IMR-90 (cell line): Measurements from ENCODE around the gene LRIG1. TPM values are rescaled to one million over a fixed set of nuclear protein-coding genes. Genes with fewer than 3 reads are reported as not detected.
A peak's percentile ranks its signal among the peaks of the same experiment; 100 is the strongest.

Experiments used
- ATAC-seq: fragments of 200-7000 bp; cut with Tn5 transposase; 2 replicates; pipeline ENCODE4 v1.9.1; 2020; ENCODE audit warnings: low read depth, mild to moderate bottlenecking, moderate library complexity
- BruUV-seq: library from RNA; stranded (reverse); fragments of 400-500 nt; replicated peaks from 2 replicates; lab custom pipeline; 2021; lab: Mats Ljungman, UMichigan
- CTCF ChIA-PET: fragments of 300-600 bp; formaldehyde crosslinking; extraction: SDS; loops from one replicate; lab custom pipeline; 2021; ENCODE audit warnings: antibody characterized with exemption; lab: Yijun Ruan, JAX
- POLR2A ChIA-PET: fragments of 300-600 bp; sonication (Branson Sonifier 250); formaldehyde crosslinking; loops from one replicate; lab custom pipeline; 2022; ENCODE audit warnings: antibody characterized with exemption; ENCODE audit not compliant: unreplicated experiment; lab: Charles Lee
- DNase-seq: peaks from one replicate; pipeline ENCODE4 v3.0.0; 2013
- H2AFZ ChIP-seq: replicated peaks from 2 replicates; pipeline ENCODE3; 2013; ENCODE audit warnings: low read length, mild to moderate bottlenecking; ENCODE audit not compliant: poor library complexity
- H2AK5ac ChIP-seq: 2 replicates; pipeline ENCODE4 v1.6.1; 2013; ENCODE audit warnings: low read depth, low read length, inconsistent platforms
- H2AK9ac ChIP-seq: replicated peaks from 2 replicates; pipeline ENCODE3; 2013; ENCODE audit warnings: mild to moderate bottlenecking, low read depth, low read length, moderate library complexity; ENCODE audit not compliant: poor library complexity
- H2BK120ac ChIP-seq: 2 replicates; pipeline ENCODE4 v1.6.1; 2013; ENCODE audit warnings: low read depth, low read length, inconsistent platforms
- H2BK15ac ChIP-seq: 3 replicates; pipeline ENCODE4 v1.6.1; 2013; ENCODE audit warnings: low read depth, low read length, inconsistent platforms
- H2BK20ac ChIP-seq: 2 replicates; pipeline ENCODE4 v1.6.1; 2013; ENCODE audit warnings: low read depth, mild to moderate bottlenecking, inconsistent platforms, low read length, moderate library complexity
- H2BK5ac ChIP-seq: 2 replicates; pipeline ENCODE4 v1.6.1; 2013; ENCODE audit warnings: mild to moderate bottlenecking, low read depth, low read length, inconsistent platforms; ENCODE audit not compliant: poor library complexity, severe bottlenecking
- H3K14ac ChIP-seq: replicated peaks from 2 replicates; pipeline ENCODE4 v1.6.1; 2013; ENCODE audit warnings: low read depth, low read length, inconsistent platforms
- H3K18ac ChIP-seq: 2 replicates; pipeline ENCODE4 v1.6.1; 2013; ENCODE audit warnings: low read depth, low read length, control low read depth
- H3K23ac ChIP-seq: 2 replicates; pipeline ENCODE4 v1.6.1; 2013; ENCODE audit warnings: low read depth, low read length, inconsistent platforms
- H3K27ac ChIP-seq: 2 replicates; pipeline ENCODE4 v1.5.1; 2013; ENCODE audit warnings: mild to moderate bottlenecking, control low read depth, low read length; ENCODE audit not compliant: insufficient read depth
- H3K27me3 ChIP-seq: 2 replicates; pipeline ENCODE4 v1.6.1; 2013; ENCODE audit warnings: low read length; ENCODE audit not compliant: control insufficient read depth, insufficient read depth
- H3K36me3 ChIP-seq: 2 replicates; pipeline ENCODE4 v1.6.1; 2013; ENCODE audit warnings: low read length, mixed read lengths; ENCODE audit not compliant: control insufficient read depth, insufficient read depth
- H3K4ac ChIP-seq: 2 replicates; pipeline ENCODE4 v1.6.1; 2013; ENCODE audit warnings: low read depth, low read length, inconsistent platforms
- H3K4me1 ChIP-seq: 2 replicates; pipeline ENCODE4 v1.6.1; 2013; ENCODE audit warnings: low read length, mixed read lengths; ENCODE audit not compliant: control insufficient read depth, insufficient read depth
- H3K4me2 ChIP-seq: 2 replicates; pipeline ENCODE4 v1.6.1; 2013; ENCODE audit warnings: low read depth, mild to moderate bottlenecking, control low read depth, low read length, moderate library complexity
- H3K4me3 ChIP-seq: 2 replicates; pipeline ENCODE4 v1.5.1; 2013; ENCODE audit warnings: low read depth, mild to moderate bottlenecking, control low read depth, low read length, moderate library complexity; ENCODE audit not compliant: insufficient read depth
- H3K56ac ChIP-seq: 2 replicates; pipeline ENCODE4 v1.6.1; 2013; ENCODE audit warnings: low read length, inconsistent platforms; ENCODE audit not compliant: insufficient read depth; ENCODE audit errors: extremely low read depth
- H3K79me1 ChIP-seq, 2 experiments: 2 replicates each; pipeline ENCODE4 v1.6.1; 2013; ENCODE audit warnings: low read length in 2 of 2, inconsistent platforms in 1 of 2, low read depth in 1 of 2
- H3K9ac ChIP-seq: 2 replicates; pipeline ENCODE4 v1.6.1; 2013; ENCODE audit warnings: low read depth, low read length, control low read depth
- H3K9me1 ChIP-seq: 2 replicates; pipeline ENCODE4 v1.6.1; 2013; ENCODE audit warnings: low read length, inconsistent platforms; ENCODE audit not compliant: insufficient read depth
- H3K9me3 ChIP-seq: 2 replicates; pipeline ENCODE4 v1.6.1; 2013; ENCODE audit warnings: low read length; ENCODE audit not compliant: control insufficient read depth, insufficient read depth
- H4K20me1 ChIP-seq: 2 replicates; pipeline ENCODE4 v1.6.1; 2013; ENCODE audit warnings: low read length, inconsistent platforms; ENCODE audit not compliant: insufficient read depth
- H4K5ac ChIP-seq: 2 replicates; pipeline ENCODE4 v1.6.1; 2013; ENCODE audit warnings: mild to moderate bottlenecking, low read depth, low read length, control low read depth
- H4K8ac ChIP-seq, 2 experiments: 2 replicates each; pipeline ENCODE4 v1.6.1; 2013; ENCODE audit warnings: low read depth in 2 of 2, low read length in 2 of 2, control low read depth in 1 of 2, inconsistent platforms in 1 of 2
- H4K91ac ChIP-seq: 2 replicates; pipeline ENCODE4 v1.6.1; 2013; ENCODE audit warnings: low read depth, low read length, inconsistent platforms; ENCODE audit not compliant: insufficient read depth
- BHLHE40 ChIP-seq: fragments of 150-350 bp; IDR thresholded peaks from 2 replicates; pipeline ENCODE4 v1.6.1; 2016; ENCODE audit warnings: mild to moderate bottlenecking, low read depth, low read length
- CEBPB ChIP-seq: IDR thresholded peaks from 2 replicates; pipeline ENCODE4 v1.6.1; 2012; ENCODE audit warnings: low read depth, low read length, improper control_type of control experiment
- CHD1 ChIP-seq: IDR thresholded peaks from 2 replicates; pipeline ENCODE4 v1.6.1; 2012; ENCODE audit warnings: low read depth, low read length, improper control_type of control experiment
- CTCF ChIP-seq: conservative IDR thresholded peaks from 2 replicates; pipeline ENCODE4 v1.5.1; 2012; ENCODE audit warnings: mild to moderate bottlenecking, low read depth, low read length, improper control_type of control experiment
- ELK1 ChIP-seq: fragments of 150-350 bp; IDR thresholded peaks from 2 replicates; pipeline ENCODE4 v1.6.1; 2016; ENCODE audit warnings: low read depth, mild to moderate bottlenecking, low read length, moderate library complexity, borderline replicate concordance
- FOS ChIP-seq: fragments of 150-350 bp; IDR thresholded peaks from 2 replicates; pipeline ENCODE4 v1.6.1; 2016; ENCODE audit warnings: low read depth, low read length
- MAFK ChIP-seq: IDR thresholded peaks from 2 replicates; pipeline ENCODE4 v1.6.1; 2012; ENCODE audit warnings: low read depth, low read length, improper control_type of control experiment
- MXI1 ChIP-seq: IDR thresholded peaks from 2 replicates; pipeline ENCODE4 v1.6.1; 2012; ENCODE audit warnings: low read depth, mild to moderate bottlenecking, low read length, moderate library complexity, borderline replicate concordance
- NFE2L2 ChIP-seq: fragments of 150-350 bp; IDR thresholded peaks from 2 replicates; pipeline ENCODE4 v1.6.1; 2016; ENCODE audit warnings: low read depth, mild to moderate bottlenecking, low read length
- POLR2A ChIP-seq: IDR thresholded peaks from 2 replicates; pipeline ENCODE4 v1.6.1; 2012; ENCODE audit warnings: mild to moderate bottlenecking, low read depth, low read length
- RAD21 ChIP-seq: IDR thresholded peaks from 2 replicates; pipeline ENCODE4 v1.6.1; 2012; ENCODE audit warnings: low read length, improper control_type of control experiment
- RFX5 ChIP-seq: IDR thresholded peaks from 2 replicates; pipeline ENCODE4 v1.8.0; 2012; ENCODE audit warnings: low read depth, mild to moderate bottlenecking, low read length, moderate library complexity
- SMC3 ChIP-seq: fragments of 150-350 bp; IDR thresholded peaks from 2 replicates; pipeline ENCODE4 v1.6.1; 2016; ENCODE audit warnings: low read depth, mild to moderate bottlenecking, antibody characterized with exemption, low read length, moderate library complexity
- USF2 ChIP-seq: fragments of 150-350 bp; IDR thresholded peaks from 2 replicates; pipeline ENCODE4 v1.6.1; 2017; ENCODE audit warnings: mild to moderate bottlenecking, antibody characterized with exemption, low read length, low read depth
- WGBS, 2 experiments: methylation state at CpG; one replicate each; pipeline versions ENCODE4 v1.1.5 to v1.1.7; 2013; ENCODE audit warnings: missing lambda C conversion rate in 2 of 2; ENCODE audit not compliant: insufficient read length in 1 of 2; ENCODE audit errors: extremely low coverage in 2 of 2; 5-methylcytosine and 5-hydroxymethylcytosine counted together
- dilution Hi-C: fragments of 300-500 bp; cut with HindIII; formaldehyde crosslinking; loops from one replicate; pipeline ENCODE4 v1.14.3; 2018; ENCODE audit warnings: low sequenced_read_pairs; ENCODE audit not compliant: unreplicated experiment
- in situ Hi-C: fragments of 300-500 bp; cut with MboI; formaldehyde crosslinking; loops from 3 replicates; pipeline ENCODE4 v1.14.3; 2019; ENCODE audit warnings: low sequenced_read_pairs, inconsistent platforms, mixed read lengths
- intact Hi-C: fragments of 100-400 bp; cut with micrococcal nuclease; formaldehyde crosslinking; loops from 2 replicates; pipeline ENCODE4 v1.10.0; 2022
- polyA plus RNA-seq, 3 experiments: library from polyadenylated mRNA; depleted of rRNA; stranded (reverse); fragments of >200 nt; gene quantifications; 2 replicates each; pipeline ENCODE4 v1.2.3, GENCODE V29; 2012; ENCODE audit warnings: low replicate concordance in 1 of 3
- total RNA-seq: library from RNA; depleted of rRNA; stranded (reverse); fragments of >200 nt; gene quantifications from 2 replicates; pipeline ENCODE4 v1.2.3, GENCODE V29; 2012

The LRIG1 gene
- total and polyA plus RNA-seq, 2 of the 4 experiments (the other 2 are of a cell fraction), result 62.8 to 87.8 TPM

GRCh38 chr3:66413151-66413751 lies 87.6 kb downstream of the LRIG1 start:
- H3K36me3 ChIP-seq, result peaks cover 51% of the 10 kb centered on the region
- H3K27me3 ChIP-seq, result no peaks in the 10 kb centered on the region
- peak overlapping the region; percentile 16; the same call in 1 of the 2 replicates for H3K4me2 ChIP-seq
- peak overlapping the region; percentile 98 for H2BK5ac ChIP-seq
- ATAC-seq (peak; percentile 93), DNase-seq (peak; percentile 100)
- intact Hi-C loops (loop anchor here (1.0 to 10.0 kb wide), 4 partner anchors 44 to 182 kb away; no protein-coding TSS in a partner anchor), dilution Hi-C loops (no loop called here), in situ Hi-C loops (loop anchor here (10.0 kb wide), 1 partner anchor 182 kb away; no protein-coding TSS in a partner anchor)
- H2AFZ ChIP-seq, result peak overlapping the region; percentile 69
- peak overlapping the region; percentile 15; the same call in 1 of the 2 replicates for H3K23ac ChIP-seq
- H3K27ac ChIP-seq, result peak overlapping the region; percentile 79
- H4K8ac ChIP-seq, result peak overlapping the region; percentile 88 to 92
- peak overlapping the region; percentile 94 for H2AK9ac ChIP-seq
- H4K5ac ChIP-seq, result peak overlapping the region; percentile 35
- H3K9ac ChIP-seq, result peak overlapping the region; percentile 47; the same call in 1 of the 2 replicates
- peak overlapping the region; percentile 86; the same call in 2 of the 3 replicates for H2BK15ac ChIP-seq
- H4K91ac ChIP-seq, result peak overlapping the region; percentile 94
- H3K4ac ChIP-seq, result peak overlapping the region; percentile 89
- no peaks in the 10 kb centered on the region for H4K20me1 ChIP-seq
- peak overlapping the region; percentile 22; the same call in 1 of the 2 replicates for H3K56ac ChIP-seq
- H3K9me3 ChIP-seq, result no peaks in the 10 kb centered on the region
- no TSS peak for BruUV-seq
- peak overlapping the region; percentile 91 for H2BK20ac ChIP-seq
- H3K79me1 ChIP-seq, result peaks cover 8 to 59% of the 10 kb centered on the region in 2 experiments
- H3K4me1 ChIP-seq, result peaks cover 22% of the 10 kb centered on the region
- WGBS, 2 experiments, result 20% methylated on average over 1 of the region's 7 CpGs; no CpG with 5 or more reads in 1 of the 2 experiments
- peak overlapping the region; percentile 94 for H2BK120ac ChIP-seq
- H3K18ac ChIP-seq, result peak overlapping the region; percentile 38; the same call in 1 of the 2 replicates
- peaks cover 10% of the 10 kb centered on the region for H3K9me1 ChIP-seq
- H3K4me3 ChIP-seq, result no peak overlapping the region
- peak overlapping the region; percentile 98 for H2AK5ac ChIP-seq
- ChIA-PET POLR2A (no interaction called here), CTCF (no interaction called here)
- H3K14ac ChIP-seq, result peak overlapping the region; percentile 86
- TF ChIP-seq MAFK (no peak), ELK1 (no peak), RAD21 (peak; percentile 35), CTCF (0 out of 2 replicates have a peak, but pooled peaks have one; percentile 13), FOS (peak; percentile 90), SMC3 (peak; percentile 16; the same call in 1 of the 2 replicates), USF2 (peak; percentile 46), CEBPB (peak; percentile 48; the same call in 1 of the 2 replicates), NFE2L2 (no peak; the same call in 1 of the 2 replicates), POLR2A (peak; percentile 46; the same call in 1 of the 2 replicates), BHLHE40 (peak; percentile 67; the same call in 1 of the 2 replicates), RFX5 (no peak), MXI1 (peak; percentile 83; the same call in 1 of the 2 replicates), CHD1 (peak; percentile 97; the same call in 1 of the 2 replicates)
